CD4-positive, alpha-beta T cell treated with Interleukin-12 subunit alpha and Interleukin-12 subunit beta, for 1 hour (primary cell): ENCODE results near the gene EWSR1.

ENCODE experiments used
- DNase-seq: peaks from one replicate; pipeline ENCODE4 v3.0.0-alpha.2; 2020

Gene EWSR1

GRCh38 chr22:29325356-29325755 is 57.3 kb downstream of the EWSR1 start:
- no peak for DNase-seq

GRCh38 chr22:29325785-29326315 is 57.8 kb downstream of the EWSR1 start:
- no peak for DNase-seq

- DNase-seq, result no peak
Observed at GRCh38 chr22:29326481-29326880, 58.4 kb downstream of the EWSR1 start.

- DNase-seq, result no peak
Observed at GRCh38 chr22:29327089-29327764, 59.2 kb downstream of the EWSR1 start.

- DNase-seq, result no peak
Observed at GRCh38 chr22:29328055-29328454, 60.0 kb downstream of the EWSR1 start.

- DNase-seq, result no peak
Observed at GRCh38 chr22:29328566-29329500, 60.8 kb downstream of the EWSR1 start.

- DNase-seq, result no peak
Observed at GRCh38 chr22:29329581-29329980, 61.5 kb downstream of the EWSR1 start.

GRCh38 chr22:29330291-29330690 is 62.2 kb downstream of the EWSR1 start:
- DNase-seq, result no peak

GRCh38 chr22:29330753-29331152 is 62.7 kb downstream of the EWSR1 start:
- no peak for DNase-seq

GRCh38 chr22:29331213-29331612 is 63.1 kb downstream of the EWSR1 start:
- DNase-seq, result no peak

- DNase-seq, result no peak
Observed at GRCh38 chr22:29331658-29332300, 63.7 kb downstream of the EWSR1 start.

- no peak for DNase-seq
Observed at GRCh38 chr22:29332886-29333496, 64.9 kb downstream of the EWSR1 start.

- DNase-seq, result no peak
Observed at GRCh38 chr22:29334148-29334547, 66.1 kb downstream of the EWSR1 start.

- DNase-seq, result no peak
Observed at GRCh38 chr22:29334696-29335344, 66.8 kb downstream of the EWSR1 start.

GRCh38 chr22:29335656-29336055 is 67.6 kb downstream of the EWSR1 start:
- DNase-seq, result no peak

GRCh38 chr22:29336751-29337490 is 68.9 kb downstream of the EWSR1 start:
- DNase-seq, result no peak

- DNase-seq, result no peak
Observed at GRCh38 chr22:29337631-29338284, 69.7 kb downstream of the EWSR1 start.

GRCh38 chr22:29338398-29338797 is 70.3 kb downstream of the EWSR1 start:
- no peak for DNase-seq

- no peak for DNase-seq
Observed at GRCh38 chr22:29339381-29340235, 71.5 kb downstream of the EWSR1 start.

GRCh38 chr22:29340566-29340965 is 72.5 kb downstream of the EWSR1 start:
- no peak for DNase-seq
